NCI-H2196 (cell line): ENCODE measurements around the gene MRPS6.

Experiments used
- DNase-seq: peaks from one replicate; lab custom pipeline; 2025; ENCODE audit not compliant: unreplicated experiment; lab: John Stamatoyannopoulos, UW

The MRPS6 gene

DNA sequence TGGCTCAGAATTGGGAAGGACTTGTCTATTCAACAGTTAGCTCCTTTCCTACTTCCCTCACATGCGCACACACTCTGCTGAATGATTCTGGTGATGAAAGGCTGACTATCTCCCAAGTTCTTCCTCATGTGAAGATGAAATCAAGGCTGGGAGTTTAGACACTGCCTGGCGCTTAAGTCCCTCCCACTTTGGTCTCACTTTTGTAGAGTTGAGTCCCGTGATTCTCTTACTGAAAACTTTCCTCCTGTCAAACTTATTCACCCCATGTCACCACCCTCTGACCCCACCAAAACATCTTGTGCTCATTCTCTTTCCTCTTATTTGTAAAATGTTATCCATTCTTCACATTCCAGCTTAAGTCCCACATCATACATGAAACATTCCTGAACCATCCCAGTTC is 8.4 kb upstream of the MRPS6 start:
- DNase-seq: no peak

DNA sequence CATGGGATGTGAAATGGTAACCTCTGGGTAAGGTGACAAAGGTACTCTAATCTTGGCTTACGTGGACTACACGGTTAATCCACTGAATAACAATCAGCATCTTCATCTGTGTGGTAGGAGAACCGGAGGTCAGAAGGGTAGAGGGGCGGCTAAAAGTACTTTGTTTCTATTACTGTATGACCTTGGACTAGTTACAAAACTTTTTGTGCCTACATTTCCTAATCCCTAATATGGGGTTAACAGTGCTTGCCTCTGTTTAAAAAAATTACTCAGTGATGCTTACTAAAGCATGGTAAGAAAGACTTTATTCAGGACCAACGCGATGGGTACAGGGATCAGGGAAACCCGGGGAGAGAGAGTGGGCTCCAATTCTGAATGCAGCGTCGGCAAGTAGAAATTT is 1.7 kb upstream of the MRPS6 start:
- DNase-seq: no peak

DNA sequence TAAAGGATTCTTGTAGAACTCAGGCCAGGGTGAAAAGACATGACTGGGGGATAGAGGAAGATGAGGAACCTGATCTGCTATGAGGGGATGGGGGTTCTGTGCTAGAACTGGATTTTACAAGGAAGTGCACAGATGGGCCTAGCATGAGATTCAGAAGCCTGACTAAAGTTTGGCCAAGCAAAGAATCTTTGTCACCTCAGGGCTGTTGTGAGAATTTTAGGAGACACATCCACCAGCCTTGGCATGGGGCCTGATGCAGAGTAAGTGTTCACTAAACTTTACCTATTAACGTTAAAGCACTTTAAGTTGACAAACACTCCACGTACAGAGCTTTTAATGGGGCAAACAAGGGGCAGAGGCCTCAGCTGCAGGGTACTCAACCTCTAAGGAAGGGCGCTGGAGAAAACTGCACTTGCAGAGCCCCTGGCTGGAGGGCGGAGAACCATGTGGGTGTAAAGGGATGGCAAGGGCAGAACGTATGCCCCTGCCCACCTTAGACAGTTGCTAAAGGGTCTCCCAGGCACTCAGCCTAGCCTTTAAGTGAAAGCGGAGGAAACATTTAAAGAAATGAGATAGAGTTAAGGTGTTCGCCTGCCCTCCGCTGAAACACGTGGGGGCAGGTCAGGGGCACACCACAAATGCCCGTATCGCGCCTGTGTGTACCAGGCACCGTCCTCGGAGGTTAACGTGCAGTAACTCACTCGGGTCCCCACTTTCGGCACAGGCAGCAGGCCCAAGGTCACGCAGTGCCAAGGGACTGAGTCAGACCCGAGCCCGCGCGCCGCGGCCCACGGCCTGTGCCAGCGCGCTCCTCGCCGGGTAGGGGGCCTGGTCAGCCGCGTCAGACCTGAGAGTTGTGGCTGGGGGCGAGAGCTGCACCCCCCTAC is 990 bp upstream of the MRPS6 start:
- DNase-seq: no peak

DNA sequence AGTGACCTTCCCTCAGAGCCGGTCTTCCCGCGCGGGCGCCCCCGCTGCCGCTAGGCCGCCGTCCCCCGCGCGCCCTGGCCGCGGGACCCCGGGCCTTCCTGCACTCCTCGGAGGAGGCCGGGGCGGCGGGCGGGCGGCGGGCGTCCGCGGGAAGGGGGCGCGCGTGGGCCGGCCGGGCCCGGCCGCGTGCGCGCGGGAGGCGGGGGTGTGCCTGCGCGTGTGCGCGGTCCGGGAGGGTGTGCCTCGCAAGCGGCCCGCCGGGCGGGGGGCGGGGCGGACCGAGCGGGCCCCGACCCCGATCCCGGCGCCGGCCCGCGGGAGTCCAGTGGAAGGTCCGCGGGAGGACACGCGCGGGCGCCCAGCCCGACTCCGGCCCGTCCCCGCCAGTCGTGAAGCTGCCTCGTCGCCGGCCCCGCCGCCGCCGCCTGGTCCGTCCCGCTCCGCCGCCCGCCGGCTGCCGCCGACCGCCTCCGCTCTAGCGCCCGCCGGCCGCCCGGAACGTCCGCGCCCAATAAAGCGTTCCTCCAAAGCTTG is 438 bp downstream of the MRPS6 start:
- no peak for DNase-seq

DNA sequence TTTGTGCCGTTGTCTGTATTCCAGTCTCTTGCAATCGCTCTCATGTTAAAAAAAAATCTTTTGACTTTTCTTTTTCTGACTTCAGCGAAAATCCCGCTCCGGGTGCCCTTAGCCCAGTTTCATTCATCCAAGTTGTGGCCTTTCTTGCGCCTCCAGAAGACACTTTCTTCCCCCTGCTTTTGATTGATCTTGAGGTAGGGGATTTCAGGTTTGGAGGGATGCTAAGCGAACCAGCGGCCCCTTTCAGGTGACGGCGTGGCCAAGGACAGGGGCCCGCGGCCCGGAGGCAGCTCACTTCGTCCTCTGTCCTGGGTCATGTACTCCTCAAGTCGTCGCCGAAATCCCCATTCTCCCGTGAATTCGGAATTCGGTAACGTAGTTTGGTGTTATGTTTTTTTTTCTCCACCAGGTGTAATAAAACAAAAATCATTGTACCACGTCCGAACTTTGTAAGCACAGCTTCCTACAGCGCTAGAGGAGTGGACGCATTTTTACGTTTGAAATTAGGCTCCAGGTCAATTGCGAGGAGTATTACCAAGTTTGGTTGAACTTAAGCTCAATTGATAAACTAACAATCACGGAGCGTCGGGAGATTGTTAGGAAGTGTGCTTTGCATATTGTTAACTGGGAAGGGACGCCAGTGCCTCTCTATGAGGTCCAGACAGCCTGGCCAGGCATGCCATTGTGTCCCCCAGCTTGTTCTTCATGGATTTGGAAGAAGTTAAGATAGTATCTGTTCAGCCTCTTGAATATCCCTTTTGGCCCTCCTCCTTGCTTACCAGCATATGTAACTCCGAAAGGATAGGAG is 1.1 kb downstream of the MRPS6 start:
- DNase-seq: no peak

DNA sequence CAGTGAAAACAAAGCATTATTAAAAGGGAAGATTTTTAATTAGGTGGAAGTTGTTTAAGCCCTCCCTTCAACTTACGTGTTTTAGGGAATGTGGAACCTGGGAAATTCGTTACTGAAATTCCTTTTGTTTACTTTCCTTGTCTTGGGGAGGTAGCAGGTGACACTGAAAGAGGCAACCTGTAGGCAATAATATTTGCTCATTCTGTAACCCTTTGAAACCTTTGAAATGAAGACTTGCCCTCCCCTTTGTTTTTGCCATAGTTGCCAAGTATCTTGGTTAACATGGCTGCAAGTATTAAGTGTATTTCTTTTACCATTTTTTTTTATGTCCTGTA is 1.7 kb downstream of the MRPS6 start:
- DNase-seq: no peak

DNA sequence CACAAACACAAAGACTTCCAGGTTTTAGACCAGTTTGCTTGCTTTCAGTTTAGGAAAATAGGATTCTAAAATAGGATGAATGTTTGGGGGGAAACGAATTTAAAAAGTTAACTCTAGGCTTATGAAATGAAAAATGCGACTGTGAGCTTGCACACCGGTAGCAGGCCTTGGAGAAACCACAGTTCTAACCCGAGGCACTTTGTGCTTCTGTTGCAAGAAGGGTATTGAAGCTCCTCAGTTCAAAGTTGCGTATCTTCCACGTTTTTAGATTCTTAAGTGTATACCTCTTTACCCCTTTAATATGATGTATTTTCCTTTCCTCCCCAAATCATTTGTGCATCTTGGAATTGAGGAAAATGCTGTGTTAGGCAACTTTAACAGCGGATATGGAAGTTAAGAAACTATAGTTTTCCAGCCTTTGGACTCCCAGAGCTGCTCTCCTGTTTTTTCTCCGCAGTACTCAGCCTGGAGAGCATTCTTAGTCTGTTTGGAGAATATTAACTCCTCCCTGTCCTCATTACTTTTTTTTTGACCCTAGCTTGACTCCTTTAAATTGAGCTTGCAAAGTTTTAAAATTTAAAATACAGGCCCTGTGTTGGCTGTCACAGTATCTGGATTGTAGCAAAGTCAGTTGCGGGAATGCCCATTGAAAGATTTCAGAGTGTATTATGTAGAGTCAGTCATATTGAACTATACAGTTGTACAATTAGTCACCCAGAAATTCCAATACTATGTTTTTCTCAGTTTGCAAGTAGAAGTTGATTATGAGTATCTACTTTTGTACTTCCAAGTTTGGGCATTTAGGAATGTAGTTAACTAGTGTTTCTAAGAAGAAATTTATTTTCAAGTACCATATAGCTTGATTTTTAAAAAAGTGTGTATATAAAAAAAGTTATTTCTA is 2.6 kb downstream of the MRPS6 start:
- DNase-seq: no peak

DNA sequence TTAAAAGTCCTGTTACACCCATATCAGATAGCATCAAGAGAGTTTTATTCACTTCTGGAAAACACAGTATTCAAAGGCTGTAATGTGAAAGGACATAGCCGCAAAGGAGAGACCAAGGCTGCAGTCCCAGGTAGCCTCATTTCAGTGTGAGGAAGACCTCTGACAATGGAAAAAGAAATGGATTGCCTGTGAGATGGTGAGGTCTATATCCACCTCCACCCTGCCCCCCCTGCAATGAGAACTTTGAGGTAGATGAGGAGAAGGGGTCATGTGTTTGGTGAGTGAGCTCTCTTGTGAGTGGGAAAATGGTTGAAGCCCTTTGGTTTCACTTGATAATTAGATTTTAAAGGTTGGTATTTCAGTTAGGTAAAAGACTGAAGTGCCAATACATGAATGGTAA is 3.5 kb downstream of the MRPS6 start:
- no peak for DNase-seq

DNA sequence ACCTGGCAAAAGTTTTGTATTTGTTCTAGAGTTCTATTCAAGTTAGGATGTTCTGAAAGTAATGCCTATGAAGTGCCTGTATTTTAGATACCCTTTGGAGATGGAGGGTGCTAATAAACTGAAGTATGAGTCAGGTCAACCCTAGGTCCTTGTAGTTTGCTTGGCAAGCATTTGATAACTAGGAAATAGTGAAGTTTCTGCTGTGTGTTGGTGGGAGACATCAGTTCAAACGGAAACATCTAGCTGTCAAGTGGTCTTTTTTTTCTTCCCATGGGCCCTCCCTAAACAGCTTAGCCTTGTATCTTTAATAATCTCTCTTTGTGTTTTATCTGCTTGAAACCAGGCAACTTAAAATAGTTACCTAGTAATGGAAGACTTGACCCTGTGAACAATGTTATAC is 4.5 kb downstream of the MRPS6 start:
- DNase-seq: no peak

DNA sequence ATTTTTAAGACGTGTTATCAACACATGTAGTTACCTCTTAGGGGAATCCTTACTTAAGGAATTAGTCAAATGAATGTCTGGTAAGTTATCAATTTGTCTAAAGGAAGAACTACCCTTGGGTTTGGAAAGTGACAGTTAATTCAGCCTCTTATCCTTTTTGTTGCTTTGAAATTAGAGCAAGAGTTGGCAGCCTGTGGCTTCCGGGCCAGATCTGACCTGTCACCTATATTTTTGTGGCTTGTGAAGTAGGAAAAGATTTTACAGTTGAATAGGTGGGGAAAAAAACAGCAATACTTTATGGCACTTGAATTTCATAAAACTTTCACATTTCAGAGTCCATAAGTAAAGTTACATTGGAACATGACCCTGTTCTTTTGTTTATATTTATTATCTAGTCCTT is 5.5 kb downstream of the MRPS6 start:
- no peak for DNase-seq

DNA sequence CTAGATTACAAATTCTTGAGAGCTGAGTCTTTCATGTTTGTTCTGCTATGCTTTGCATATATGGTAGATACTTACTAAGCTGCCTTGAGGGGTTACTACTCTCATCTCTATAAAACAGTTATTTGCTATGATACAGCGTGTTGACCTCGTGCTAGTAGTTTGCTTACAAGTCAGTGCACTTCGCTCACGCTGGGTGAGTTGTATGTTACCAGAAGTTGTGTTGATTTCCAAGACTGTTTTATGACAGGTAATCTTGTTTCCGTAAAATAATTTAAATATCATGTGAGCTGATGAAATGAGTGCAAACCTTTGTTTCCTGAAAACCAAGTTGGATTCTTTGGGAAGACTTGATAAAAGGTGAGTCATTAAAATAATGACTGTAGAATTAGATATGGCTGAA is 7.3 kb downstream of the MRPS6 start:
- no peak for DNase-seq

DNA sequence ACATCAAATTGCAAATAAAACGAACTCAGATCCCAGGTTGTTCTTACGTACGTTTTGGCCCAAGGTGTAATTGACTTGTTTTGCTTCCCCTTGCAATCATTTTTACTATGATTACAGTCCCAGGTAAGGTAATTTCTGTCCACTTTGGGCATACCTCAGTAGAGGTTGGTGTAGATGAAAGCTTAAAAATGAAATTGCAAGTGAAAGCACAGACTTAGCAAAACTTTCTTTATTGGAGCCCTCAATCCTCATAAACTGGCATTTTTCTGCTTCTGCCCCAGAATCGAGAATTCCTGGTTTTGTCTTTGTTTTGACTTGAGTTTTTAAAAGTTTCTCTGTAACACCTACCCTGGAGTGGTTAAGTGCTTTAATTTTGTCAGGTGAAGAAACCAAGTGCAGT is 9.4 kb downstream of the MRPS6 start:
- no peak for DNase-seq

DNA sequence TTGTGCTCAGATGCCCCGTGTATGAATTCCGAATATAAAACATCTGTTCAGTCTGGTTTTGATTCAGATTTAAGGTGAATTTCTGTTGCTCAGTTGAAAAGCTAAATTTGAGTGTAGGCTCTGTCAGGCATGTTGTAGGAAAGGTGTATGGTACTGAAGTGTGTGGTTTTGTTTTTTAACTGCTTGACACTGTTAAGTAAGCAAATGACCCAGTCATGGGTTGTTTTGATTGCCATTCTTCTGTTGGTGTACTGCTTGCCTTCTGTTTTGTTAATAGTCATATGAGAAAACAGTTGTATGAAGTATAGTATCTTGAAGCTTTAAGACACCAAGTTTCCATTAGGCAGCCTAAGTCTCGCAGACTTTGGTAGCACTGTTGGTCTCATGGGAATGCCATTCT is 10.0 kb downstream of the MRPS6 start:
- no peak for DNase-seq

DNA sequence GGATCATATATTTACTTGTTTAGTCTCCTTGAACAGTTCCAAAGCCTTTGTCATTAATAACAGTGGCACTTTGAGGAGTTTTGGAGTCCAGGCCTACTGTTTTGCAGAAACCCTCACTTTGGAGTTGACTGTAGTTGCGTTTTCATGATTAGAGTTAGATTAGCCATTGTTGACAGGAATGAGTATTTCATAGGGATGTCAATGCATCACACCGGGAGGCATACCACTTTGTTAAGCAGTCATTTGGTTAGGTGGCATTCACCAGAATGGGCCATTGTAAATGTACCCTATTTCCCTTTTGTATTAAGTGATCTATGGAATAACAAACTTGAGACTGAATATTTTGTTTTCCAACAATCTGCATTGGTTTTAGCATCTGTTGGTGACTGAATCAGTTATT is 11.8 kb downstream of the MRPS6 start:
- DNase-seq: no peak

DNA sequence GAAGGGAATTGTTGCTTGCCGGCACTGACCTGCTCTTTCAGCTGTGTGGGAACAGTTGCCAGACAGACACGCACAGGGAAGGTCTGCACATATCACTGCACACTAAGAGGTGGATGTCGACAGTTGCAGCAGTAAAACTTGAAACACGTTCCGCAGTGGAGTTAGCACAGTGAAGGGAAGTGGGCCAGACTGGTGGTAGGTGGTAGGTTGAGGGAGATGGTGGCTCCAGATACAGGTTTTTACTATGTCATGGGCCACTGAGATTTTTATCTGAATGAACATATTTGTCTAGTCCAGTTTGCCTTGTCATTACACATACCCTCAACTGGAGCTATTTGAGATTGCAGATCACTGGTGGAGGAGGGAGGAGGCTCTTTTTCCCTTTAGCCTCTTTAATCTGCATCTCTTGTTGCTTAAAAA is 13.5 kb downstream of the MRPS6 start:
- DNase-seq: no peak

DNA sequence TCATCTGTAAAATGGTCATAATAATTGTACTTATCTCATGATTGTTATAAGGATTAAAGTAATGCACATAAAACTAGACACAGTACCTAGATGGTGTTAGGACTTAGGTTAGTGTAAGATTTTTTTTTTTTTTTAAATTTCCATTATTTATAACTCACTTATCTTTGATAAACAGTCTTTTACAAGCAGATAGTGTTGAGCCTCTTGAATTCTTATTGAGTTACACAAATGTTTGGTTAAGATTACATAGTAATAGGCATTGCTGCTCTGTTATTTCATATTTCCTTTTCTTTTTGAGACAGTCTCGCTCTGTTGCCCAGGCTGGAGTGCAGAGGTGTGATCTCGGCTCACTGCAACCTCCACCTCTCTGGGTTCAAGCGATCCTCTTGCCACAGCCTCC is 15.4 kb downstream of the MRPS6 start:
- DNase-seq: no peak

DNA sequence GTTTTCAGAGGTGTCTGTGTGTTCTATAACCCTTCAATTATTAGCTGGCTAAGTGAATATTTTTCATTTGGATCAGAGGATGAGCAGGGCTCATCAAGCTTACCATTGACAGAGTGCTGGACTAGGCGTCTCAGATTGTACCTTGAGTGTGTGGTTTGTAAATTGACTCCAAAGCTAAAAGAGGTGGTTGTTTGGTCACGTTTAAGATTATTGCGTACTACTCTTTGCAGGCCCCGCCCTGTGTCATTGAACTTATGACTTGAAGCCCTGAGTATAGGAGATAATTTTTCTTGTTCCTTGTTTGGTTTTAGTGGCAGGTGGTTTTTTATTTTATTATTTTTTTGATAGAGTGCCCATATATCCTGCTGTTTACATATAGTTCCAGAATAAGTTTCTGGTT is 17.7 kb downstream of the MRPS6 start:
- peak; percentile 29 for DNase-seq

DNA sequence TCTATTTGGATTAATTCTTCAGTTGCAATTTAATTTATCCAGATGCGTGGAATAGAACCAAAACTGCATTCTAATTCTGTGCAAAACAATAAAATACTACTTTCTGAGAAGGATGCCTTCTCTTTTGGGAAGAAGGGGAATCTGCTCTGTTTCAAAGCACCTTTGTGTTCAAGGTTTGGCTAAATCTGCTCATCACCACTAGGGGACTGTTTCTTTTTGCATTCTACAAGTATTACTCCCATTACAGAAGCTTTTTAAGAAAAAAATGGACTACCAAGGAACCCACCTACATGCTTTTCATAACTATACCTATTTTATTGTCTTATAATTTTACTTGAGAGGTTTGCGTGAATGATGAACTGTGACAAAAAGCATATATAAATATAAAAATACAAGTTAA is 18.2 kb downstream of the MRPS6 start:
- no peak for DNase-seq

DNA sequence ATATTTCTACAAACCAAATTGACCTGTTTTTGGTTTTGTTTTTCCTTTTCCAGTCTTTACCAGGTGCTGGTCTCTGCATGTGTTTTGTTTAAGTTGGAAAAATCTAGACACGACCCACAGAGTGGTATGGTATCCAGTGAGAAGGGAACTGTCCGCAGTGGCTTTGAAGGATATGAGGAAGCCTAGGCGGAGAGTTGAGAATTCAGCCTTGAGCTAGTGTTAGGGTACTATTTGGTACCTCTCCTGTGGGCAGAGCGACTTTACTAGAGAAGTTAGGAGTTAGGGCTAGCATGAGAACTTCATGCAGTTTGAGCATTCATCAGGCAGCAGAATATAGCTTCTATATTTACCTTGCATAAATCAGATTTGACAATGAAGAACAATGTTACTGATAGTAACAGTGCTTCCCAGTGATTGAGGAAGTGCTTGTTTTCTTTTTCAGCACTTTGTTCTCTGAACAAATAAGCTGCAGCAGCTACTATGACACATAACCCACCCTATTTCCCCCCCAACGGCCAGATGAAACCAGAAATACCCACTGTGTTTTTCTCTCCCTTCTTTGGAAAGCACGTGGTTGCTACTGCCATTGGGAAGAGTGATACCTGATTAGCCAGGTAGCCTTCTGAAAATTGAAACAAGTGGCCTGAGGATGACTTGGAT is 19.0 kb downstream of the MRPS6 start:
- DNase-seq: peak; percentile 9

DNA sequence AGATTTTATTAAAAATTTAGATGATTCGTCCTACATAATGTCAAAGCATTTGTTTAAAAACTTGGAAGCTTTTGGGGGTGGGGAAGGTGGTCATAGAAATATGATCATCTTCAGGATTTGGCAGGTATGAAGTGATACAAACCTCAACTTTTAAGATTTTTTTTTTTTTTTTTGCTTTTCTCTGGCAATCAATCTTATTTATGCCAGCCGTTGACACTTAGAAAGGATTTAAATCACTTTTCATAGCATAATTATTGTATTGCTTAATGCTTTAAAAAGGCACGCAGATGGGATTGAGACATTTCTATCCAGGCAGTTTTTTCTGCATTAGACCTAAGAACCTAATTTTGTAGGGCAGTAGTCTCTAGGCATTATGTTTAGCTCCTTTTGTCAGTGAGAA is 19.7 kb downstream of the MRPS6 start:
- no peak for DNase-seq

DNA sequence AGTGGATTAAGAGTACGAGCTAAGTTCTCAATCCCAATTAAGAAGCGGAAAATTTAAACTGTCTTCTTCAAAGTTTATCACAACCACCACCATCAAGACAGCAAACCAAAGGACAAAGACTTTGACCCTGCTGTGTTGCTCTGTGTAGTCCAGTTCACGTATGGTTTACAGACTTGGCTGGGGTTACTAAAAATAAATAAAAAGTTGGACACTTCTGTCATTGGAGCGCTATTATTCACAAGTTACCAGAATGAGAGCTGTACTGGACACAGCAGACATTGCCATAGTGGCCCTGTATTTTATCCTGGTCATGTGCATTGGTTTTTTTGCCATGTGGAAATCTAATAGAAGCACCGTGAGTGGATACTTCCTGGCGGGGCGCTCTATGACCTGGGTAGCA is 21.6 kb downstream of the MRPS6 start:
- no peak for DNase-seq
